Activated T-cell treated with anti-CD3 and anti-CD28 coated beads, Interleukin-2, amount 50 U/mL, for 1 hour (primary cell): ENCODE data around the gene BBS7.

Experiments
- DNase-seq: peaks from one replicate; pipeline ENCODE4 v3.0.0-alpha.2; 2020

The BBS7 gene

DNA sequence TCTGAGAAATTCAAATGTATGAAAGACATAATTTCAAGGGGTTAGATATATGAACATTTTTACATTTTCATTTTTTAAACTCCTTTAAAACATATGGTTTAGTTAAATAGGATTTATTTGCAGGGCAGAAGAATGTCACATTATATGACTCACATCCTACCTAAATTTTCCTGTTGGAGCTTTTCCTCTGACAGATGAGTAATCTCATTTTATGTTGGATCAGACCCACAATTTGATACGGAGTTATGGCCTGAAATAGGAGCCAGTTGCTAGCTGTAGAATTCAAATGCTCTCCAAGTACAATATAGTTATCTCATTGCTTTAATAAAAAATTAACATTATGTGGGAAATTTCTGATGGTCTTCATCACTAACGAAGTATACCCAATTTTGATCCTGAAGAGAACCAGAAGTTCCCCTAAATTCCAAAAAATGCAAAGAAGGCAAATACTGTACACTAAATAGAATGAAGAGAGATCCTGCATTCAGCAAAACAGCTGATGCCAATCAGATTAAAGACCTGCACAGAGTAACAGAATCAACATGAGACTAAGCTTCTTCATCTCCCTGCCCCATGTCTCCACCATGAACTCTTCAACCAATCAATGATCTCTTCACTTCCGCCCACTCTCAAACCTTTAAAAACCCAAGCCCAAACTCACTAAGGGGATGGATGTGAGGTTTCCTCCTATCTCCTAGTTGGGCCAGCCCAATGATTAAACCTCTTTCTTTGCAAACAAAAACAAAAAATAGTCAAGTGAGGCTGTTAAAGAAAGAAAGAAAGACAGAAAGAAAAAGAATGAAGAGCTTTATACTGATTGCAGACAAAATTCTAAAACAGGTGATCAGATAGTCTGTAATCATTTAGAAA, 80.1 kb downstream of the BBS7 start:
- no peak for DNase-seq

DNA sequence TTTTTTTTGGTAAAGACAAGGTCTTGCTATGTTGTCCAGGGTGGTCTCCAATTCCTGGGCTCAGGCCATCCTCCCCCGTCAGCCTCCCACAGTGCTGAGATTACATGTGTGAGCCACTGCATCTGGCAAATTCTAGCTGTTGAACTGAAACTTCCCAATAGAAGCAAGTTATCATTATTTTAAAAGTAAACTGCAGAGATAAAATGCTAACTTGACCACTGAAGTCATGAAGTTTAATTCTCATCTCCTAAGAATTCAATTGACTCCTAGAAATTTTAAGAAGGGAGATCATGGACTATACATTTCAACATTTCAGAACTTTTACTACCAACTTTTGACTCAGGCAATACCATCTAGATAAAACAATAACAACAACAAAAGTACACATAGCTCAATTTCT, 80.8 kb downstream of the BBS7 start:
- no peak for DNase-seq

DNA sequence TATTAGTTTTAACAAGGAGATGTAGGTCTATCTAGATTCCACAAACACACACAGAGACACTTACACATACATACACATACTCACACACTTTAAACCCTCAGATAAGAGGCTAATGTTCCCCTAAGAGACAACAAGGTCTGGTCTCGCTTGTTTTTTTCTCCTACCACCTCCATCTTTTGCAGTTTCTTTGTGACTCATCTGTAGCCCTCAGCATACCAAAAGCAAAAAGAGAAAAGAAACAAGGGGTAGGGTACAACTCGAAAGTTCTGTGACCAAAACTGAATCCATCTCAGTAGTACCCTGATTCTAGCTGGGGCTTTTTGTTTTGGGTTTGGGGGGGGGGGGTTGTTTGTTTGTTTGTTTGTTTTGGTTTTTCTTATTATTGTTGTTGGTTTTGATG, 81.4 kb downstream of the BBS7 start:
- no peak for DNase-seq

DNA sequence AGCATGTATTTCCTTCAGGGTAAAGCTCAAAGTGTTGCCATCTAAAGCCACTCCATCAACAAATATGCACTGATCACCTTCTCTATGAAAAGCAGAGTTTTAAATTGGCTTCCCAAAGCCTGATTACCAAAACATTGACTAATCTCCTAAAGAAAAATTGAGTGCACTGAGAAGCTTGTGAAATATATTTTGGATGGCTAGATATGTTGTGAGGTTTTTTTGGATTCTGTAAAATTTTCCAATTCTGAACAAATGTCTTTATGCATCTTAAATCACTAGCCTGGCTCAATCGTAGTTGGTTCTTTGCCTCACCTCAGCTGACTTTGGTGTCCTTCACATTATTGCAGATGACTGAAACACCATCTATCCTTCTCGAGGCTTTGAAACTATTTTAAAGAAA, 84.1 kb downstream of the BBS7 start:
- DNase-seq: no peak

DNA sequence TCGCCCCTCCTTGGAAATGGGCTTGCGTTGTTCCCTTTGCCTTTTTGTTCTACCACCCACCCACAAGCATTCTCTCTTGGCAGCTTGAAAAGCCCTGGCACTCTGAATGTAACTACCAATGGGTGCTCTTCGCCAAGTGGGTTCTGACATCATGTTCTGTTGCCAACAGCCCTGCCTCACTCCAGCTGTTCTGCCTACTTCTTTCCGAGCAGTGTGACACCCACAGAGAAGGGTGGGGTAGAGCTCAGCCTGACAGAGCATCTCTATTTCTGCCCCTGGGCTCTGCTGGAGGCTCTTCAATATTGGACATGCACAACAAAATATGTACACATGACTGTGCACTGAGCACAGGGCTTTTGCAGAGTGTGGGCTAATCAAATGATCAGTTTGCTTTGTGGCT, 84.8 kb downstream of the BBS7 start:
- DNase-seq: no peak

DNA sequence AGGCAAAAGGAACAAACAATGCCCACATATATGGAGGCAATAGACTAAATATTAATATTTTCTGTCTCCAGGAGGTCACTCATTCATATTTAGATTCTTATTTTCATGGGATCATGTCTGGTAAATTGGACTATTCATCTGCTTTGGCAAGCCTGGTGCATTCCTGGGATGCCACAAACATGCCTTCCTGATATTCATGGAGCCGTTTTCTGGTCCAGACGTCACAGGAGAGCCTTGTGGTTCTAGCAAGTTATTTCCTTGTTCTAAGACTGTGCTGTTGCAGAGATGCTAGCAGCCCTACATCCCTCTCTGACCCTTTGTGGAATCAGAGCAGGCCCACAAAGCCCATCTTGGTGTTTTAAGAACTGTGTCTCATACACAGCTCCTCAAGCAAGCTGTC, 85.3 kb downstream of the BBS7 start:
- no peak for DNase-seq

DNA sequence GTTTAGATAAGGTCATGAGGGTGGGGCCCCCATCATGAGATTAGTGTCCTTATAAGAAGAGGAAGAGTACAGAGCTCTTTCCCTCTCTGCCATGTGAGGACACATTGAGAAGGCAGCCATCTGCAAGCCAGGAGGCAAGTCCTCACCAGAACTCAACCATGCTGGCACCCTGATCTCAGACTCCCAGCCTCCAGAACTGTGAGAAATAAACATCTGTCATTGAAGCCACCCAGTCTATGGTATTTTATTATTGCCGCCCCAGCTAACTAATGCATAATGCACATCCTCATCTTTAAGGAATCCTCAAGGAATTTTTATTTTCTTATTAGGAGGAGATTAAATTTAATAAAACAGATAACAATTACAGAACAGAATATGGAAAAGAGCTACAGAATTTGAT, 85.9 kb downstream of the BBS7 start:
- no peak for DNase-seq

DNA sequence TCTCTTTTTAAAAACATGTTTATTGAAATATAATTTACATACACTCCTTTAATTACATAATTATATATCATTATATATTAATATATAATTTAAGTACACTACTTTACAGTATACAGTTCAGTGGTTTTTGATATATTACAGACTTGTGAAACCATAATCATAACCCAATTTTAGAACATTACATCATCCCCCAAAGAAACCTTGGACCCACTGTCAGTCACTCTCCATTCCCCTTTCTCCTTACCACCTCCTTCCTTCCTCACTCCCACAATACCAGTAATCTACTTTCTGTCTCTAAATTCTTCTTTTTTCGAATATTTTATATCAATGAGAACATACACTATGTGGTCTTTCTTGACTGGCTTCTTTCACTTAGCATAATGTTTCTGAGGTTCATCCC, 87.1 kb downstream of the BBS7 start:
- DNase-seq: no peak

DNA sequence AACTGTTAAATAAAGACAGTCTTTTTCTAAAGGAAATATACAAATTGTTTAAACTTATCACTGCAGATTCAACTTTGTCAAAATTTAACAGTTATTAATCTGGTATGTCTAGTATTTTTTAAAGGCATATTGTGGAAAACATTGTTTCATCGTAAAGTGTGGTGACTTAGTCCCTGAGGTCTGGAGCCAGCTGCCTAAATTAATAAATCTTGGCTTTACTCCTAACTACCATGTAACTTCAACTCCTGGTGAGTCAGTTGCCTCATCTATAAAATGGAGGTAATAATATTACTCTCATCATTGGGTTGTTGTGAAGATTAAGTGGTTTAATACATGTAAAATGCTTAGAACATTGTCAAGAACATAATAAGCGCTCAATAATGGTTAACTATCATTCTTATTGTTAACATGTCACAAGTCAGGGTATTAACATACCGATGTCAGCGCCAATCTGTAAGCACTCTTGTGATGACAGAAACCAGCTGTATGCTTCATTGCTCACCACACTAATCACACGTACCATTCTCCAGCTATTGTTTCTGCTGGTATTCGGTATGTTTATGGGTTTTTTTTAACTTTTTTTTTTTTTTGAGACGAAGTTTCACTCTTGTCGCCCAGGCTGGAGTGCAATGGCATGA, 91.2 kb downstream of the BBS7 start:
- no peak for DNase-seq

DNA sequence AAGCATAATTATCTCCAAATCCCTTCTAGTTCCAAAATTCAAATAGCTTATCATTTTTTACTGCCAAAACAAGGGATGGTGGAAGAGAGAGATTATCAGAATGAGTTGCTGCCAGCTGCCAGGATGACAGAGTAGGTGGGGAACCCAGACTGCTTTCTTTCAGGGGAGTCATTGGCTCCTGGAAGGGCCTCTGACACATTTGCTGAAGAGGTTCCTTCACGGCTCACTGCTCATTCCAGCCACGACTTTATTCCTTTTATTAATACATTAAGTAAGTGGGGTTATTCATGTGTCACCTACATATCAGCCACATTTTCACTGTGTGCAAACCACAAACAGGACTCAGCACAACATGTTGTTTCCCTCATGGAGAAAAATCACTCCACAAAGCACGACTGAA, 92.6 kb downstream of the BBS7 start:
- DNase-seq: no peak

DNA sequence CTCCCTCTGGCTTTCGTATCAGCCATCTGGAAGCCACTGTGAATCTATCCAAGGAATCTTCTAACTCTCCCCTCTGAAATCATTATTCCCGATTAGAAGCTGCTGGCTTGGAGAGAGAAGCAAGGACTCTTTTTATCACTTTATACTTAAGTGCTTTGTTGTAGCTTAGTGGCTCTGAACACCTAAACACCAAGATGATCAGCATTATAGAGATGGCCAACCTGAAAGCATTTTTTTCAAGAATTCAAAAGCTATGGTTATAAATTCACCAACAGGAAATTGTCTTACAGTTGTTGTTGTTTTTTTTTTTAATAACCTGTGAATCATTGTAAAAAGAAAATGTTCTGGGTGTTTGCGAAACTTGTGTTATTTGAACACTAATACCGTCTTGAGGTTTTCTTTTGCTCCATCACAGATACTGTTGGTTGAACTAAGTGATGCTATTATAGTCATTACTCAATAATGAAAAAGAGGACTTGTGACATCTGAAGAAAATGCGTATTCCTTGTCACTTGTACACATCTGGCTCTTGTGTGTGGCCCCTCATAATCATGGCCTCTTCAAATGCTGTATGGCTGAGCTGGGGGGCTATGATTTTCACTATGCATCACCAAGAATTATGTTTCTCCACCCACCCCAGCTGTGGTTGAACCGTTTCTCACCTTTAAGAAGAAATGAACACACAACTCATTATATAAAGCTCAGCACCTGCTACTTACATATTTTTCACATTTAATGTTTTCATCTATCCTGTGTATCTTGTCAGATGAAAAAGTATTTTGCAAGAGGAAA, 93.5 kb downstream of the BBS7 start:
- DNase-seq: no peak
